ENCODE results near the gene RPL19. TPM values are rescaled to one million over a fixed set of nuclear protein-coding genes. Genes with fewer than 3 reads are reported as not detected.

Gene RPL19
- total and polyA plus RNA-seq, 8 donors: 925 to 1,714 (median 1,229) TPM

- WGBS, 2 donors: 81 to 82% methylated on average over 7 of the region's 7 CpGs
- intact Hi-C loops (cut with DNase I): no loop called here
- TF ChIP-seq CTCF (IDR thresholded peaks at IDR 0.05): no peak
- ATAC-seq (no peak), DNase-seq (no peak), FAIRE-seq (no peak)
- no peak overlapping the region for H3K27ac ChIP-seq
- H3K9me3 ChIP-seq: no peaks in the 10 kb centered on the region
- H3K4me3 ChIP-seq: no peak overlapping the region
- no peaks in the 10 kb centered on the region for H3K27me3 ChIP-seq
- peaks cover 0 to 14% (median 0%) of the 10 kb centered on the region in 3 donors for H3K36me3 ChIP-seq
- H3K4me1 ChIP-seq: no peaks in the 10 kb centered on the region
Observed at GRCh38 chr17:39252788-39253460, 52.8 kb downstream of the RPL19 start.

Other genes starting within 250 kb of the RPL19 start
- under 1 TPM in 1 of 6 donors, not detected in 5; 0.06 TPM for gene FBXO47, start 232.9 kb upstream of the RPL19 start, total RNA-seq
- gene FBXO47, start 232.9 kb upstream of the RPL19 start, polyA plus RNA-seq: not detected
- 1 to 10 TPM in 5 of 6 donors, under 1 TPM in 1; 0.88 to 5.6 (median 1.8) TPM for gene PLXDC1, start 48.6 kb upstream of the RPL19 start, total RNA-seq
- 1 to 10 TPM; 1.8 to 4.0 TPM for gene PLXDC1, start 48.6 kb upstream of the RPL19 start, polyA plus RNA-seq
- under 1 TPM in 4 of 6 donors, not detected in 2; 0.31 to 0.87 (median 0.72) TPM for gene ARL5C, start 34.1 kb upstream of the RPL19 start, total RNA-seq
- gene ARL5C, start 34.1 kb upstream of the RPL19 start, polyA plus RNA-seq: 1 to 10 TPM in 1 of 2 donors, not detected in 1; 1.0 TPM
- 1 to 10 TPM; 1.8 to 3.3 (median 2.4) TPM for gene CACNB1, start 2.6 kb upstream of the RPL19 start, total RNA-seq
- 1 to 10 TPM; 6.5 to 6.8 TPM for gene CACNB1, start 2.6 kb upstream of the RPL19 start, polyA plus RNA-seq
- gene STAC2, start 25.7 kb downstream of the RPL19 start, total RNA-seq: under 1 TPM in 3 of 6 donors, not detected in 3; 0.08 to 0.12 (median 0.09) TPM
- under 1 TPM; 0.07 to 0.11 TPM for gene STAC2, start 25.7 kb downstream of the RPL19 start, polyA plus RNA-seq
- gene FBXL20, start 201.3 kb downstream of the RPL19 start, total RNA-seq: 10 to 100 TPM in 1 of 6 donors, 1 to 10 TPM in 5; 5.3 to 15.5 (median 7.7) TPM
- 1 to 10 TPM; 2.5 to 2.9 TPM for gene FBXL20, start 201.3 kb downstream of the RPL19 start, polyA plus RNA-seq